Hematopoietic multipotent progenitor cell (in vitro differentiated cells): Measurements from ENCODE around the gene PTPRJ. TPM values are rescaled to one million over a fixed set of nuclear protein-coding genes. Genes with fewer than 3 reads are reported as not detected.

Experiments
- DNase-seq, 3 donors: peaks; one replicate each; pipeline ENCODE4 v3.0.0-alpha.2; 2011 to 2015; ENCODE audit warnings: low read depth in 2 of 3, low spot score in 2 of 3
- total RNA-seq: library from RNA; depleted of rRNA; stranded (reverse); fragments of >200 nt; gene quantifications from one replicate; pipeline ENCODE4 v1.2.3, GENCODE V29; 2012

PTPRJ gene
- total RNA-seq, 1 donor = 2.2 TPM

- DNase-seq = no peak
Measured at GRCh38 chr11:48034926-48035871, 54.8 kb downstream of the PTPRJ start.

- no peak for DNase-seq
Measured at GRCh38 chr11:48036011-48036410, 55.7 kb downstream of the PTPRJ start.

GRCh38 chr11:48036466-48036865, 56.1 kb downstream of the PTPRJ start:
- DNase-seq = no peak

GRCh38 chr11:48037709-48038468, 57.5 kb downstream of the PTPRJ start:
- DNase-seq = no peak

GRCh38 chr11:48040830-48041444, 60.6 kb downstream of the PTPRJ start:
- no peak for DNase-seq

GRCh38 chr11:48041877-48042695, 61.7 kb downstream of the PTPRJ start:
- DNase-seq = no peak

- DNase-seq = no peak
Measured at GRCh38 chr11:48043111-48043990, 63.0 kb downstream of the PTPRJ start.

GRCh38 chr11:48043991-48044512, 63.7 kb downstream of the PTPRJ start:
- DNase-seq = no peak

GRCh38 chr11:48044577-48044976, 64.2 kb downstream of the PTPRJ start:
- DNase-seq = no peak

GRCh38 chr11:48045536-48045935, 65.2 kb downstream of the PTPRJ start:
- DNase-seq = no peak

- no peak for DNase-seq
Measured at GRCh38 chr11:48047616-48048015, 67.3 kb downstream of the PTPRJ start.

GRCh38 chr11:48049036-48049435, 68.7 kb downstream of the PTPRJ start:
- no peak for DNase-seq

- DNase-seq = no peak
Measured at GRCh38 chr11:48050304-48050703, 69.9 kb downstream of the PTPRJ start.

GRCh38 chr11:48051217-48051830, 71.0 kb downstream of the PTPRJ start:
- DNase-seq = no peak

GRCh38 chr11:48052183-48053044, 72.1 kb downstream of the PTPRJ start:
- DNase-seq = no peak

GRCh38 chr11:48054994-48055291, 74.6 kb downstream of the PTPRJ start:
- no peak for DNase-seq

GRCh38 chr11:48055292-48056132, 75.2 kb downstream of the PTPRJ start:
- DNase-seq = peak; percentile 29 to 67 (median 64)
